SKM-1 (cell line): ENCODE measurements around the gene IGSF5.
"Not testable (repeated sequence)": the region's sequence is repeated elsewhere in the genome, so short reads cannot be mapped to it uniquely, and the experiment has no call there.

Source experiments
- DNase-seq: peaks from one replicate; lab custom pipeline; 2025; ENCODE audit not compliant: unreplicated experiment; lab: John Stamatoyannopoulos, UW

Gene IGSF5

DNA sequence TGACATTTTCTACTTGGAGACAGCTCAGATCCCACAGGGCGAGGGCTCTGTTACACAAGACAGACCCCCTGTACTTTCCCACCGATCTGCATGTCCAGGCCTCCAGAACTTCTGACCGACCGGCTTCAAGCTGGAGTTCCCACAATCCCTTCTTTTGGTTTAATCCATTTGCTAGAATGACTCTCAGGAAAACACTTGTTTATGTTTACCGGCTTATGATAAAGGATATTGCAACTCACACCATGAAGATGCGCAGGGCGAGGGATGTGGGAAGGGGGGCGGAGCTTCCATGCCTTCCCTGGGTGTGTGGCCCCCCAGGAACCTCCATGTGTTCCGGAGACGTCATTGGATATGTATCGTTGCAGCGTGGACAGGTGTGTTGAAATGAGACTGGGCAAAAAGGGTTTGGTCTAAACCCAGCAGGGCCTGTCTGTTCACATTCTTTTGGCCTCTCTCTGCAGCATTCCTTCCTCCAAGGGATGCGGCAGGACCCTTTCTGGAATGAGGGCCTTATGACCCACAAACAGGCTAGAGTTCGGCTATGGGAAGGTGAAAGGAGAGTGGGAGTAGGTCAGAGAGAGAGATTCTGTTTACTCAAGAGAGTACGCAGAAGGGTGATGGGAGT lies 7.5 kb upstream of the IGSF5 start:
- DNase-seq, result no peak

DNA sequence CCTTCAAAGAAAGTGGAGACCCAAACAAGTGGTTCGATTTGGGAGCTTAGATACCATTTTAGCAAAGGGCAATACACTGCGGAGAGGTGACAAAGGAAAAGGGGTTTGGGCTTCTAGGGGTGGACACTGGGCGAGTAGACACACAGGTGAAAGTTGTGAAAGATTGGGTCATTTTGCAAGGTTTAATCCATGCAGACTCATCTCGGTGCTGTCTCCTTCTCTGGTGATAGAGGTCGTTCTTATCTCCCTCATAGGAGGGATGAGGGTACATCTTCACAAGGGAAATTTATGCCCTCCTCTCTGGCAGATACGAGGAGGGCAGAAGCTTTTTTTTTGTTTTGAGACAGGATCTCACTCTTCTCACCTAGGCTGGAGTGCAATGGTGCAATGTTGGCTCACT lies 6.4 kb upstream of the IGSF5 start:
- DNase-seq, result no peak

DNA sequence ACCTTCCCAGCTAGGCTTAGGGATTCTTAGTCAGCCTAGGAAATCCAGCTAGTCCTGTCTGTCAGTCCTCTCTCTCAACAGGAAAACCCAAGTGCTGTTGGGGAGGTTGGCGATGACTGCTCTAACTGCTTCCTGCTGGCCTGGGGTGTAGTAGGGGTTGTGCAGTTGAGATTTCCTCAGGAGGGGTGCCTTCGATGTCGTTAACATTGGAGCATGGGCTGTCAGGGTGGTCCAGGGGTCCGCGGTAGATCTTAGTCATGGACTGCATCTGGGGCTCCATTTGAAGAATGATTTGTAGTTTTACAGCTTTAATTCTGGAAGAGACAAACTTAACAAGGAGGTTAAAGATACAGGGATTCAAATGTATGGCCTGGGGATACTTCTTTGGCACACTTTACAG lies 5.5 kb upstream of the IGSF5 start:
- DNase-seq, result not testable (repeated sequence)

DNA sequence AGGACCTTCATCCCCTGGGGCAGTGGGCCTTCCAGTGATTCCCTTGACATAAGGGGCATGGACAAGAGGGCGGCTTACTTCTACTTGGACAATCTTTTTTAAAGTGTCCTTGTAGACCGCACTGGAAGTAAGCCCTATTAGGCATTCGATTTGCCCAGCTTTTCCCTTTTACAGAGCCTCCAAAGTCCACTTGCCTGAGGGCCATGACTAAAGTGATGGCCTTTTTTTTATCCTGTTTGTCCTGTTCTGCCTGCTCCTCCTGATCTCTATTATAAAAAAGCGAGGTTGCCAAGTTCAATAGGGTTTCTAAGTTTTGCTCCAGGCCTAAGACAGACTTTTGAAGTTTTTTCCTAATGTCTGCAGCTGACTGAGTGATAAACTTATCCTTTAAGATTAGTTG lies 2.4 kb upstream of the IGSF5 start:
- not testable (repeated sequence) for DNase-seq

DNA sequence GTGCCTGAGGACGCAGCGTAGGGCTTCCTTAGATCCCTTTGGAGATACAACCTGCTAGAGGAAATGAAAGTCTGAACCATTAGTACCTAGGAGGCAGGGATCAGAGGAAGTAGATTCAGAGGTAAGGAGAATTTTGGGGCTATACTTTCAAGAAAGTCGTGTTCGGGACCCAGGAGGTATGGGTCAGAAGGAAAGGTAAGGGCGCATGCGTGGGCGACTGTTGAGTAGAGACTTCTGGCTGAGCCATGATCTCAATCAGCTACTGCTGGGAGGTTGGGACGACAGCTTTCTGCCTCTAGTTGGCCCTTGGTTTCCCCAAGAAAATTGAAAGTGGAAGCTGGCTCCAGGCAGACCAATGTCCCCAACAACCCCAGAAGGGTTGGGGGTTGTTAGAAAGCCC lies 349 bp downstream of the IGSF5 start:
- DNase-seq, result not testable (repeated sequence)

DNA sequence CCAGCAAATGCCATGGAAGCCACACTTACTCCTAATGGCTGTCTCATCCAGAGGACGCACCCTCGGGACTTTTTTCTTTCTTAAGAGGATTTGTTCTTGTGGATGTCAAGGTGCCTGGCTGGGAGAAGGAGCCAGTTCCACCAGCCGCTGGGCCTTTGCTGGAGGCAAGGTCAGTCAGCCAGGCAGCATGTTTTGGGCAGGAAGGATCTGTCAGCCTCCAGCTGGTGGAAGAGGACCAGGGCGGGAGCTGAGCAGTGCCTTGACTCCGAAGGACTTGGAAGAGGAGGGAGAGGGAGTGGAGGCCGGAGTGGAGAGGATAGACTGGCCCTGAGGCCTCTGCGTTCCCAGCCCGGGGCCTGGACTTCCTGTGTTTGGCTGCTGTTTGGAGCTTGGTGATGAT lies 5.7 kb downstream of the IGSF5 start:
- no peak for DNase-seq

DNA sequence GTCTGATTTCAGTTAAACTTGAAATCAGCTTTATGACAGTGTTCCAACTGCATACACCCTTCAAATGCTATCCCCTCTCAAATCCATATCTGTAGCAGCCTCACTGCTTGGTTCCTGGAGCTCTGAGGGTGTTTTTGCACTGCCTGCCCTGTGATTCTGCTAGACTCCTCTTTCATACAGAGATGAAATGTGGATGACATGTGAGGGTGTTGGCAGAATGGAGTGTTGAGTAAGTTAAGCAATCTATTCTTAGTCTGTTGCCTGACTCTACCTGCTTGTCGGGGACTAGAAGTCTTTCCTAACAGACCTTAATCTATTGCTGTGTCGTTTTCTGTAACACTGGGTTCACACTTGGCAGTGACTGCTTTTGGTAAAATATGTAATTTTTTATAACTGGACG lies 9.8 kb downstream of the IGSF5 start:
- DNase-seq, result no peak

DNA sequence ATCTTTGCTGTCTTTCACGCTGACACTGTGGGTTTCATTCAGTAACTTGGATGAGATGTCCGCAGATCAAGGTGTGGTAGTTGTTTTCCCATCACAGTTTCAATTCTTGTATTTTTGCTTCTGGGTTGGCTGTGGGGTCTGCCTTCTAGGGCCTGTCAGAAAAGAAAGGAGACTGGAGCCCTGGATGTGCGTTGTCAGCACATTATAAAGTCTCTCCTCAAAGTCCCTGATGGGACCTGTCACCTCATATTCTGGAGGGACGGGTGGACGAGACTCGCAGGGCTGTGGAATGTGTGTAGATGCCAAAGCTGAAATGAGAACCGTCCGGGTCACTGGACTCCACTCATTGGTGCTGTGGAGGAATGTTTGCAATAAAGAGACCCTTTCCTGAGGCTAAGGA lies 11.3 kb downstream of the IGSF5 start:
- no peak for DNase-seq

DNA sequence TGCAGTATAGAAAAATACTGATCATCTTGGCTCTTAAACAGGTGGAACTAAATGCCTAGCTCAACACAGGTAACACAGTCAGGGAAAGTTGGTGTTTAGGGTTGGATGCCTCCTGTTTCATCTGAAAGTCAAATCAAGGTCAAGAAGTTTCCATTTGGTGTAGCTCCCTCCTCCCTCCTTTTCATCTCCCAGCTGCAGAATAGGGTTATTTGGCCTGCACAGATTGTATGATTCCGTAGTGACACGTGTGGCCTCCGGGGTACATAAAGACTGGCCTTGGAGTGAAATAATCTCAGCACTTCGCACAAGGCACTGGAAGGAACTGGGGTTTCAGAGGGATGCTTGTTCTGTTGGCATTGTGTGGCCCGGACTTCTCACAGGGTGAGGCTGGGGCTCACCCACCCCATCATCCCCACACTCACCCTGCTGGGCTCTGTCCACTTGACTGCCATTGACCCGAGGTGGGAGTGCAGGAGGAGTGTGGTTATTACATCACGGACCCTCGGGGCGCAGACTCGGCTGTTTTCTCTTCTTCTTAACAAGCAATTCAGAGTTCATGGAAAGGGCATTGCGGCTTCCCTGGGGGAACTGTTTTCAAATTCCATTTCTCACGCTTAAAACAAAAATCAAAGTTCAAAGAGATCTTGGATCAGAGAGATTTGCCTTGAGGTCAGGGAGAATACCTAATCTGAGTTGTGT lies 18.4 kb downstream of the IGSF5 start:
- DNase-seq, result no peak

DNA sequence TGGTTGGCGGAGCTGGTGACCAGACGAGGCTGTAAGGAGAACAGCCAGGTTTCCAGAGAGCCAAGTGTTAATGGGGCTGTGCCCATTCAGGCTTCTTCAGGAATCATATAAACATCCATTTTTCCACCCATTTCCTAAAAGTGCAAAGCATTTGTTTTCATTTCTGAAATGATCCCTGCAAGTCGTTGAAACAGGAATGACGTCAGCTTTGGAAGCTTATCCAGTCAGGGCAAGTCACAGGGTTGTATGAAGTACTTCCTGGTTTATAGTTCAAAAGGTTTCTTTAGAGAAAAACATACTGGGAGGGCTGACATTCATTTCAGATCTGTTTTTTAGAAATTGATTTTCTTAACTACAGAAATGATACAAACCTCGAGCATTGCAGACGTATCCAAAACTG lies 29.2 kb downstream of the IGSF5 start:
- DNase-seq, result no peak

DNA sequence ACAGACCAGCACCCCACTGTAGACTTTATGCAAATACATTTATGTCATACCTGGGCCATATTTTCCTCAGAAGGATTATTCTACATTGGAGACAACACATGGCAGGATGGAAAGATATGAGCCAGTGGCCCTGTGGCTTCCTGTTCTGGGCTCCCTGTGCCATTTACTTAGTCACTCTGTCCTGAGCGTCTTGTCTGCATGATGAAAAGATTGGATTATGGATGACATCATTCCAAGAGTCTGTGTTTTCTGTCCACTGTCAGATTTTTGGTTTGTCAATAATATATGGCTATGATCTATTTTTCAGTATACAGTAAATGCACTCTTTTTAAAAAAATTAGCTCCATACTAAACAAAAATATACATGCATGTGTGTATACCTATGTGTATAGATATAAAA lies 30.8 kb downstream of the IGSF5 start:
- no peak for DNase-seq

DNA sequence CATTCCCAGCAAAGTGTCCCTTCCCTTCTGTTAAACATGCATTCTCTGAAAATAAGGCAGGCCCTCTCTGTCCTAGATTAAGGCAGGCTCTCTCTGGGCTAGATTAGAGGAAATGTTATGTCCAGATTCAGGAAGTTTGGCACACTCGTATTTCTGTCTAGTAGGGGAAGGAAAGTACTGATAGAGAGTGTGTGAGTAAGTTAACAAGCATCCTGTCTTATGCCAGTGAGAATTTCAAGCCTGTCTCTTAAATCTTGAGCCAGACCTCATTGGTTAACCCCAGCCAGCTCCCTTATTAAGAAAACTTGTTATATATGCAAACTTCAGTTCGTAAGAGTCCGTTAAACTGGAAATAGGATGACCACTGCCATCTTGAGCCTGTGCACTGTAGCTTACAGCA lies 31.6 kb downstream of the IGSF5 start:
- no peak for DNase-seq

DNA sequence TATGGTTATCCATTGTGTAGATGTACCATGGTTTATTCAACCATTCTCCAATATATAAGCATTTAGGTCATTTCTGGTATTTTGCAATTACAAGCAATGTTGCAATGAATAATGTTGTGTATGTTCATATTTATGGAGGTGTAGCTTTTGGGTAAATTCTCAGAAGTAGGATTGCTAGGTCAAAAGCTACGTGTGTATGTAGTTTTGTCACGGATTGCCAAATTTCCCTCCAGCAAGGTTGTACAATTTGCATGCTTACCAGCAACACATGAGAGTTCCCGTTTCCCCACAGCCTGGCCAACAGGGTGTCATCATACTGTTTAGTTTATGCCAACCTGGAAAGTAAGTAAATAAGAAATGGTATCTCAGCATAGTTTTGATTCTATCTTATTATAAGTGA lies 36.3 kb downstream of the IGSF5 start:
- no peak for DNase-seq

DNA sequence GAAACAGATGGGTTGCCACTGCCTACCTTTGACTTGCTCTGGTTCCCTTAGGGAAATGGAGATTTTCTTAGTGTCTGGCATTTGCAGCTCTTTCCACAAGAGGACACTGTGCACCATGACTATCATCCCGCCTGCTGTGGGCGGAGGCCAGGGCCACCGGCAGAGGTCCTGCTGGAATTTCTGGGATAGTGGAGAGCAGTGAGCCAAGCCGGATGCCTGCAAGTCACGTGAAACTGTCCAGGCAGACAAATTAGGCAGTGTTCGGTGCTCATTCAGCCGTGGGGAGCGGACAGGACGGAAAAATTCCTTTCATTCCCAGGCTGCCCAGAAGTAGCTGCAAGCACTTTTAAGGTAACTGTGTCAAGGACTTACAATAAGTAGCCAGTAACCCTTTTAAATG lies 43.4 kb downstream of the IGSF5 start:
- DNase-seq, result no peak

DNA sequence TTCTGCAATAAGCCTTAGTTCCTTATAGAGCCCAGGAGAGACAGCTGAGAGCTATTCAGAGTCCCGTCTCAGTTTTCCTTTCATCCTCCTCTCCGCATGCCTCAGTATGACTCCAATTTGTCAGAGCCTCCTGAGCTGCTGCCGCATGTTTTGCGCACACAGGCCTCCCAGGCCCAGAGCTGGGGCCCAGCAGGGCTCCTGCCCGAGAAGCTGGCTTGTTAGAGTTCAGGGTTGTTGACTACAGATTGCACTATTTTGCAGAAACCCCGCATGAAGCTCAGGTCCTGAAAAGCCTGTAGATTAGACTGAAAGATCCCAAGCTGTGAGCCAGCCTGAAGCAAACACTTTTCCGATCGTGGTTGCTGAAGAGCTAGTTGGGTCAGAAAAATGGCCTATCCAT lies 51.5 kb downstream of the IGSF5 start:
- DNase-seq, result no peak

DNA sequence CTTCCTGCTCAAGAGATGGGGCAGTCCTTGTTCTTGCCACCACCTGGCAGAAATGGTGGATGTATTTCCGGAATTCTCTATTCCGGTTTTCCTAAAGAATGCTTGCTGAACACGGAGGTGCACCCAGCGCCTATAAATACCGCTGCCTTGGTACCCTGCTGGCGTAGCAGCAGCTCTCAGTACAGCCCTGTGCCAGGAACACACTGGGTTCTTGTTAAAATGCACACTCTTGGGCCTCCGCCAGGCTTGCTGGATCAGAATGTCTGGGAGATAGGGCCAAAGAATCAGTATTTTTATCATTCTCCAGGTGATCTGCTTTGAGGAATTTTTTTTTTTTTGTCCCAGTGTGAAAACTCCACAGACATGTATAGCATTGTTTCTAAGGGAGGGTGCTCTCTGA lies 54.2 kb downstream of the IGSF5 start:
- DNase-seq, result no peak

DNA sequence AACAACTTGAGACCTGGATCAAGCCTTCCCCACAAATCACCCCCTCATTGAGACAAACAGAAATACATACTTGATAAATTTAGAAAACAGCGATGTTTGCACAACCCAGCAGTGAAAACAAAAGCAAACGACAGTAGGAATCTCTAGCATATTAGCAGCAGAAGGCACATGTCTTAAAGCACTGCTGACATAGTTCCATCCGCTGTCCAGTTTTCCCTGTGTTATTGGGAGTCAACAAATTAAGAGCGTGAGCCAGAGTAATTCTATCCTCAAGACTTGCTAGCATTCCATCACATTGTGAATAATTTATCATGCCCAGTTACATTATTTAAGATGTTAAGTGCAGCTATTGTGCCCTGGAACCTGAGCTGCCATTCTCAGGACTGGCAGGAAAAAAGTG lies 55.3 kb downstream of the IGSF5 start:
- DNase-seq, result no peak

DNA sequence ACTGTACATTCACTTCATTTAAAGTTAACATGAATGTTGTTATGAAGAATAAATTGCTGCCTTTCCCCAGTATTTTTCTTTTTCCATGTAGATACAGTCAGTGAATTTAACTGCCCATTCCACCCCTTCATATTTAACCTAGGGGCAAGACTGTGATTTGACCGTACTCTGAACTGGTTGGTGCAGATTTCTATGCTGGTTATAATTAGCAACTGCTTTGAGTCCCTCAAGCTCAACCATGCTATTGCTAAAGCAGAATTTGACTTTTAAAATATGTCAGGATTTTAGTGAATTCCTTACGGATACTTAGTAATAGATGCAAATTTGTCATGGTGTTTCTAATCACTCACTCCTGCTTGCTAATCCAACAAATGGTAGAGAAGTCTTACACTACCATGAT lies 57.2 kb downstream of the IGSF5 start:
- no peak for DNase-seq

DNA sequence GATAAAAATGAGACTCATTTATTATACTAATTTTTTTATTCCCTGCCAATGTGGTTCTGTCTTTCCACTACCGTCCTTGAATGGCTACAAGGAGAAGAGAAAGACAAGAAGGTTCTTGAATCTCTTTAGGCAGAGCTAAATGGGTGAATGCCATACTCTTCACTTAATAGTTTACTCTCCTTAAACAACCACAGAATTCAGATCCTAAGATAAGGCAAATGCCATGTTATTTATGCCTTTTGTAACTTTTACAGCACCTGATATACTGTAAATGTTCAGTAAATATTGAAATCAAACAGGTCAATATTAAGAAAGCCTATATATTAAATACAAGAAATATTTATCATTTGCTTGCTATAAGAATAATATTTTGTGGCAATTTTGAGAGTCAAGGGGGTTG lies 58.4 kb downstream of the IGSF5 start:
- DNase-seq, result no peak

DNA sequence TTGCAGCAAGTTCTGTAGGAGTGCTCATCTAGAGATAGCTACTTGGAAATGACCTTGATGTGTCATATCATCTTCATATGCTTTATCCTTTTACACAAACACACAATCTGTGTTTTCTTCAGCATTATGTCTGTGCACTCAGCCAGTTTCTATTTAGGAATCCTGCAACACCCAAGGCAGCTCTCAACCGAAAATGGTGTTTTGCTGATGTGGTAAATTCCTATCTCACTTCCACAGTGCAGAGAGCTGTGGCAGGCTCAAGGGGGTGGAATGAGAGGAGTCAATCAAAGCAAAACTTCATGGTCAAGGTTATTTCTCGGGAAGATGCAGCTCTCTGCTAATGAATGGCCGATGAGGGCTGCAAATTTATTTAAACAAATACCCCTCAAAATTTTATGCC lies 59.3 kb downstream of the IGSF5 start:
- DNase-seq, result no peak

DNA sequence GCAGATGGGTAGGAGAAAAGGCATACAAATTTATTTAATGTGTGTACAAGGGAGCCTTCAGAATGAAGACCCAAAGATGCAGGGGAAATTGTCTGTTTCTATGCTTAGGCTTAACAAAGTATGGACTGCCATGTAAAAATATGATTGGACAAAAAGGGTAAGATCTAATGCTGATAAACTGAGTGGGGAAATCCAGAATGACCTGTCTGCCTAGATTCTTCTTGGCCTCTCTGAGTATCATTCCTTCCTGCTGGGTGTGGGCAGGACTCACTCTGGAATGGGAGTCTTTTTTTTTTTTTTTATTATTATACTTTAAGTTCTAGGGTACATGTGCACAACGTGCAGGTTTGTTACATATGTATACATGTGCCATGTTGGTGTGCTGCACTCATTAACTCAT lies 61.0 kb downstream of the IGSF5 start:
- no peak for DNase-seq

DNA sequence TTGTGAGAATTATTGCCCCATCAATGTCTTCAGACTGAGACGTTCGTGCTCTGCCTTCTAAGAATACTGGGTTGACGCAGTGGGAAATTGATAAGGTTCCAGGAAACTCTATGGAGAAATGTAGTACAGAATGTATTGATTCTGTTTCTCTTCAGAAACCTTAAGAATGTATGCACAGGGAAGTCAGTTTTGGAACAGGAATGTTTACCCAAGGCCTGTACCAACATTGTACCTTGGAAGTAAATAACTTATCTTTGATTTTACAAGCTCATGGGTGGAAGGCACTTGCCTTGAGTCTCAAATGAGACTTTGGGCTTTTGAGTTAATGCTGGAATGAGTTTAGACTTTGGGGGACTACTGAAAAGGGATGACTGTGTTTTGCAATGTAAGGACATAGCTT lies 62.8 kb downstream of the IGSF5 start:
- no peak for DNase-seq

DNA sequence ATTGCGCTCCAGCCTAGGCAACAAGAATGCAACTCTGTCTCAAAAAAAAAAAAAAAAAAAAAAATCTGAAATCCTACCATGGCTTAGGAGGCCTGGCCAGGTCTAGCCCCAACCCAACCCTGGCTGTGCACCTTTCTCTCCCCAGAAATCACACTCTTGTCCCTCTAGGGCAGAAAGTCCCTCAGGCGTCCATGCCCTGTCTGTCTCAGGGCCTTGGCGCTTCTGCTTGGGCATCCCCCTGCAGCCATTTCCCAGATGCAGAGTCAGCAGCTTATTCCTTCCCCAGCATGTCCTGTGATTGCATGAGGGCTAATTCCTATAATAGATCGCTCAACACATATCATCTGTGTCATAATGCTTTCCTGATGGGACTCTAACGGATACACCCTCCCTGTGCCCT lies 65.0 kb downstream of the IGSF5 start:
- no peak for DNase-seq
